ENCODE results near the gene CDC42EP2.
"Not testable (repeated sequence)": the region's sequence is repeated elsewhere in the genome, so short reads cannot be mapped to it uniquely, and the experiment has no call there.

The CDC42EP2 gene

GRCh38 chr11:65327021-65327420 lies 12.4 kb downstream of the CDC42EP2 start:
- TF ChIP-seq, protein P1, sequence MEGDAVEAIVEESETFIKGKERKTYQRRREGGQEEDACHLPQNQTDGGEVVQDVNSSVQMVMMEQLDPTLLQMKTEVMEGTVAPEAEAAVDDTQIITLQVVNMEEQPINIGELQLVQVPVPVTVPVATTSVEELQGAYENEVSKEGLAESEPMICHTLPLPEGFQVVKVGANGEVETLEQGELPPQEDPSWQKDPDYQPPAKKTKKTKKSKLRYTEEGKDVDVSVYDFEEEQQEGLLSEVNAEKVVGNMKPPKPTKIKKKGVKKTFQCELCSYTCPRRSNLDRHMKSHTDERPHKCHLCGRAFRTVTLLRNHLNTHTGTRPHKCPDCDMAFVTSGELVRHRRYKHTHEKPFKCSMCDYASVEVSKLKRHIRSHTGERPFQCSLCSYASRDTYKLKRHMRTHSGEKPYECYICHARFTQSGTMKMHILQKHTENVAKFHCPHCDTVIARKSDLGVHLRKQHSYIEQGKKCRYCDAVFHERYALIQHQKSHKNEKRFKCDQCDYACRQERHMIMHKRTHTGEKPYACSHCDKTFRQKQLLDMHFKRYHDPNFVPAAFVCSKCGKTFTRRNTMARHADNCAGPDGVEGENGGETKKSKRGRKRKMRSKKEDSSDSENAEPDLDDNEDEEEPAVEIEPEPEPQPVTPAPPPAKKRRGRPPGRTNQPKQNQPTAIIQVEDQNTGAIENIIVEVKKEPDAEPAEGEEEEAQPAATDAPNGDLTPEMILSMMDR (conservative IDR thresholded peaks at IDR 0.05; ENCODE audit: low read depth, low read length): no peak
- no peak for DNase-seq (ENCODE audit: low read depth)
- no peak overlapping the region for H3K4me3 ChIP-seq (ENCODE audit: low read depth, low read length)

- H3K4me3 ChIP-seq (ENCODE audit: low read depth, low read length): no peak overlapping the region
- no peak for DNase-seq (ENCODE audit: low read depth)
- TF ChIP-seq, protein P1 (conservative IDR thresholded peaks at IDR 0.05; ENCODE audit: low read depth, low read length): no peak
Observed at GRCh38 chr11:65329478-65329877, 14.8 kb downstream of the CDC42EP2 start.

GRCh38 chr11:65329944-65330403 lies 15.3 kb downstream of the CDC42EP2 start:
- peak; percentile 97 for DNase-seq (ENCODE audit: low read depth)
- TF ChIP-seq, protein P1 (conservative IDR thresholded peaks at IDR 0.05; ENCODE audit: low read depth, low read length): peak; percentile 81
- no peak overlapping the region for H3K4me3 ChIP-seq (ENCODE audit: low read depth, low read length)

DNA sequence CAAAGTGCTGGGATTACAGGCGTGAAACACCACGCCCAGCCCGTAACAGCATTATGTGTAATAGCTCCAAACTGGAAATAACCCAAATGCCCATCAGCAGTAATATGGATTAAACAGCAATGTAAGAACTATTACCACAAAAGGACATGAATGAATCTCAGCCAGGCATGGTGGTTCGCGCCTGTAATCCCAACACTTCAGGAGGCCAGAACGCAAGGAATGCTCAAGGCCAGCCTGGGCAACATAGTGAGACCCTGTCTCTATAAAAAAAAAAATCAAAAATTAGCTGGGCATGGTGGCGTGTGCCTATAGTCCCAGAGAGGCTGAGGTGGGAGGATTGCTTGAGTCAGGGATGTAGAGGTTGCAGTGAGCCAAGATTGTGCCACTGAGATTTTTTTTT lies 15.9 kb downstream of the CDC42EP2 start:
- no peak for DNase-seq (ENCODE audit: low read depth)
- TF ChIP-seq, protein P1 (conservative IDR thresholded peaks at IDR 0.05; ENCODE audit: low read depth, low read length): no peak
- no peak overlapping the region for H3K4me3 ChIP-seq (ENCODE audit: low read depth, low read length)

DNA sequence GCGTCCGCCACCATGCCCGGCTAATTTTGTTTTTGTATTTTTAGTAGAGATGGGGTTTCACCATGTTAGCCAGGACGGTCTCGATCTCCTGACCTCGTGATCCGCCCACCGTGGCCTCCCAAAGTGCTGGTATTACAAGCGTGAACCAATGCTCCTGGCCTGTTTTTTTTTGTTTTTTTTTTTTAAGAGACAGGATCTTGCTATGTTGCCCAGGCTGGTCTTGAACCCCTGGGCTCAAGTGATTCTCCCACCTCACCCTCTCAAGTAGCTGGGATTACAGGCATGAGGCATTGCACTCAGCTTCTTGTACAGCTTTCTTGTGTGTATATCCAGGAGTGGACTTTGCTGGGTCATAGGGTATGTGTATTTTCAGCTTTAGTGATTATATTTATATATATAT lies 17.9 kb downstream of the CDC42EP2 start:
- H3K4me3 ChIP-seq (ENCODE audit: low read depth, low read length); DNase-seq (ENCODE audit: low read depth): not testable (repeated sequence)

DNA sequence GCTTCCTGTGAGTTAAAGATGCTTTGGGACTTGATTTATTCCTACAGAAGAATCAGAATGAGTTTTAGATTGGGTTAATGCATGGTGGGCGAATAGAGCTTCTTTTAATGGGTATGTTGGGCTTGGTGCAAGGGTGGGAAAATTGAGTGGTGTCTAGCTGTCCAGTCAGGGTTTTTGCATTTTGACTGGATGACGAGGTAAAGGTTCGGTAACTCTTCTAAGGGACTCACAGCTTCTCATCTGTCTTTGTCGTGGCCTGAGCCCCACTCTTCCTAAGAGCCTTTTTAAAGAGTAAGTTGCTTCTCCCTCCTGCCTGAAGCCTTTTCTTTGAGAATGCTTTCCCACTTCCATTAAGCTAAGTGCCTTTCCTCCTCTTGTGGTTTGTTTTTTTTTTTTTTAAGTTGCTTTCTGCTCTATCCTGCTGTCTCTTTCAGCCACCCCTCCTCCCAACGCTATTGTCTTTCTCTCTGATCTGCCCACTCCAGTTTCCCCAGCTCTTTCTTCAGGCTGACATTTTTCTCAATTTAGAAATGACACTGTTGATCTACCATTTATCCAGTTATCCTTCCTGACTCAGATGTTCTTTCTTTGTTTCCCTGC lies 20.1 kb downstream of the CDC42EP2 start:
- no peak for DNase-seq (ENCODE audit: low read depth)
- peak overlapping the region; percentile 95 for H3K4me3 ChIP-seq (ENCODE audit: low read depth, low read length)
- TF ChIP-seq, protein P1 (conservative IDR thresholded peaks at IDR 0.05; ENCODE audit: low read depth, low read length): no peak

DNA sequence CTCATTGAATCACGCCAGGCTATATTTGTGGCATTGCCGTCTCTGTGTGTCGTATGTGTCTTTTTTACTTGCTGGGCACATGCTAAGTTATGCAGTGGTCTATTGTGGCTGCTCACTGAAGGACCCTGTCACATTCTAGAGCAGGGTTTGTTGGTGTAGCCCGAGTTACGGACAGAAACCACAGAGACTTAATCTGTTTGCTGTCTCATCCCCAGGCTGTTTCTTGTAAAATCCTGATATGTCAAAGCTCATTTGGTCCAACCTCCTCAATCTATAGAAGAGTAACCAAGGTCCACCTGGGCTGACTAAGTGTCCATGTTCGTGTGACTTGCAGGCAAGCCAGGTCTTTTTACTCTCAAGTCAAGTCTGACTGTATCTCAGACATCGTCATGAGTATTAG lies 24.0 kb downstream of the CDC42EP2 start:
- TF ChIP-seq, protein P1 (conservative IDR thresholded peaks at IDR 0.05; ENCODE audit: low read depth, low read length): no peak
- DNase-seq (ENCODE audit: low read depth): no peak
- no peak overlapping the region for H3K4me3 ChIP-seq (ENCODE audit: low read depth, low read length)

All from choroid plexus epithelial cell (primary cell).